SKM-1 (cell line): ENCODE results near the gene NUP188.

Source experiments
- DNase-seq: peaks from one replicate; lab custom pipeline; 2025; ENCODE audit not compliant: unreplicated experiment; lab: John Stamatoyannopoulos, UW

NUP188 gene

DNA sequence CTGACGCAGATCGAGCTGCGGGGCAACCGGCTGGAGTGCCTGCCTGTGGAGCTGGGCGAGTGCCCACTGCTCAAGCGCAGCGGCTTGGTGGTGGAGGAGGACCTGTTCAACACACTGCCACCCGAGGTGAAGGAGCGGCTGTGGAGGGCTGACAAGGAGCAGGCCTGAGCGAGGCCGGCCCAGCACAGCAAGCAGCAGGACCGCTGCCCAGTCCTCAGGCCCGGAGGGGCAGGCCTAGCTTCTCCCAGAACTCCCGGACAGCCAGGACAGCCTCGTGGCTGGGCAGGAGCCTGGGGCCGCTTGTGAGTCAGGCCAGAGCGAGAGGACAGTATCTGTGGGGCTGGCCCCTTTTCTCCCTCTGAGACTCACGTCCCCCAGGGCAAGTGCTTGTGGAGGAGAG, 31.3 kb upstream of the NUP188 start:
- DNase-seq, result no peak

DNA sequence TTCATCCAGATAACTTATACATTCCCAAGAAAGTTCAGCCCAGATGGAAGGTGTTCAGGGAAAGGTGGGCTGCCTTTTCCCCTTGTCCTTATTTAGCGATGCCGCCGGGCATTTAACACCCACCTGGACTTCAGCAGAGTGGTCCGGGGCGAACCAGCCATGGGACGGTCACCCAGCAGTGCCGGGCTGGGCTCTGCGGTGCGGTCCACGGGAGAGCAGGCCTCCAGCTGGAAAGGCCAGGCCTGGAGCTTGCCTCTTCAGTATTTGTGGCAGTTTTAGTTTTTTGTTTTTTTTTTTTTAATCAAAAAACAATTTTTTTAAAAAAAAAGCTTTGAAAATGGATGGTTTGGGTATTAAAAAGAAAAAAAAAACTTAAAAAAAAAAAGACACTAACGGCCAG, 30.8 kb upstream of the NUP188 start:
- no peak for DNase-seq

DNA sequence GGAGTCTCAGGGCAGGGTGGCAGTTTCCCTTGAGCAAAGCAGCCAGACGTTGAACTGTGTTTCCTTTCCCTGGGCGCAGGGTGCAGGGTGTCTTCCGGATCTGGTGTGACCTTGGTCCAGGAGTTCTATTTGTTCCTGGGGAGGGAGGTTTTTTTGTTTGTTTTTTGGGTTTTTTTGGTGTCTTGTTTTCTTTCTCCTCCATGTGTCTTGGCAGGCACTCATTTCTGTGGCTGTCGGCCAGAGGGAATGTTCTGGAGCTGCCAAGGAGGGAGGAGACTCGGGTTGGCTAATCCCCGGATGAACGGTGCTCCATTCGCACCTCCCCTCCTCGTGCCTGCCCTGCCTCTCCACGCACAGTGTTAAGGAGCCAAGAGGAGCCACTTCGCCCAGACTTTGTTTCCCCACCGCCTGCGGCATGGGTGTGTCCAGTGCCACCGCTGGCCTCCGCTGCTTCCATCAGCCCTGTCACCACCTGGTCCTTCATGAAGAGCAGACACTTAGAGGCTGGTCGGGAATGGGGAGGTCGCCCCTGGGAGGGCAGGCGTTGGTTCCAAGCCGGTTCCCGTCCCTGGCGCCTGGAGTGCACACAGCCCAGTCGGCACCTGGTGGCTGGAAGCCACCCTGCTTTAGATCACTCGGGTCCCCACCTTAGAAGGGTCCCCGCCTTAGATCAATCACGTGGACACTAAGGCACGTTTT, 30.2 kb upstream of the NUP188 start:
- no peak for DNase-seq

DNA sequence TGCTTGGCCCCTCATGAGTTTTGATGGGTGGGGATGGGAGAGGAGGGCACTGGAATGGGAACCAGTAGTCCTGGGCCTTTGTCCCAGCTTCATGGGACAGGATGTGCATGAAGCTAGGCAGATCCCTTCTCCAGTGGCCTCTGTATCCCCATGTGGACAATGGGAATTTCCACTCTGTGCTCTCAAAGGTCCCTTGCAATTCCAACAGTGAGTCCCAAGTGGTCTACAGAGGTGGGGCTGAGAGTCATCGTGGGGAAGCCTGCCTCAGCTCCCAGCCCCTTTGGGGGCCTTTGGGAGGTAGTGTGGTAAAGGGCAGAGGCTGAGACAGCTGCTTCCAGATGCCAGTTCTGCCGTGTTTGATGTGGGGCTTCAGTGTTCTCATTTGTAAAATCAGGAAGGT, 28.6 kb upstream of the NUP188 start:
- no peak for DNase-seq

DNA sequence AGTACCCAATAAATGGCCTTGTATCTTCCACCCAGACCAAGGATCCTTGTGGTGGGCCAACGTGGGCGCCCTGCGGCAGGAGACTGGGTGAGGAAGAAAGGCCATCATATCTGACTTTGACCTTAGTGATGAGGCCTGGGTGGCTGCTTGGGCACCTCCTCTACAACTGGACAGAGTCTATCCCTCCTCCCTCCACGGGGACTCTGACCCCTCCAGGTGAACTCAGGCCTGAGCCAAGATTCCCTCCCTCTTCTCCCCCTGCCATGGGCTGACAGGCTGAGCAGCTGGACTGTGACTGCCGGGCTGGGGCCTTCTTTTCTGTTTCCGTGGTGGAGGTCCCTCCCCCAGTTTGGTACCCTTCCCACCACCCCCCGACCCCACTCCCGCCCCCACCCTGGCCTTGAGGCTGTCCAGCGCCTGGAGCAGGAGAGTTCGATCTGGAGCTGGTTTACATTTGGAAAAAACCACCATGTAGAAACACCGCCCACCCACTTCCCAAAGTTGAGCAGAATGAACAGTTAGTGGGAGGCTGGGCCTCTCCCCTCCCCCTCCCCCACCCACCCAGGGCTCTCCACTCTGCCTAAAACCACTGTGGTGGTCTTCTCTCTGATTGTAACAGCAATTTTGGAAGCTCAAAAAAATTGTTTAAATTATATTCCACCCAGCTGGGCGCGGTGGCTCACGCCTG, 28.0 kb upstream of the NUP188 start:
- DNase-seq, result no peak

DNA sequence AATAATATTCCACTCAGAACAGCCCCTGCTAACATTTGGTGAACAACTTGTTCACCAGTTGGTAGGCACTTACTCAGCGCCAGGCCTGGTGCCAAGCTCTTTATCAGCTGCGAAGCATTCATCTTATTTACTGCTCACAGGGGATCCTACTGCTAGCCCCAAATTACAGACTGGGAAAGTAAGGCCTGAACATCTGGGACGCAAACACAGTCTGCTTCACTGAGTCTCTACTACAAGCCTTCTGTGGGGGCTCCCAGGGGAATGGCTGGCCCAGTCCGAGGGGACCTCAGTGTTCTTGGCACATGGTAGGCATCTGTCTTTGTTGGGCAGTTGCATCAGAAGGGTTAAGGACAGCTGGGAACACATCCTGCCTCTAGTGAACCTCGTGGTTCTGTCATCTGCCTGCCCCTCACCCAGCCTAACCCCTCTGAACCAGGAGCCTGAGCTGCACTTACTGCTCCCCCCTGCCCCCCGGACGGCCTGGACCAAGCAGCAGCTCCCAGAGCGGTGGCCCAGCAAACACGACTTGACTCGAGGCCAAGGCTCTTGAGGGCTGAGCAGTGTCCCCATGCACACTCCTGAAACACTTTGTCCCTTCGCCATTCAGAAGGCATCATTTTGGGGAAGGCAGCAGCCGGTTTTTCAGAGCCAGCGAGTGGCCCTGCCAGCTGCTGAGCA, 27.0 kb upstream of the NUP188 start, which contains the start of gene PHYHD1:
PHYHD1 (plus strand) TSS at position 602 of the 678 bp plus-strand sequence. CDS start 1,342 bp downstream, outside the sequence.
- no peak for DNase-seq

DNA sequence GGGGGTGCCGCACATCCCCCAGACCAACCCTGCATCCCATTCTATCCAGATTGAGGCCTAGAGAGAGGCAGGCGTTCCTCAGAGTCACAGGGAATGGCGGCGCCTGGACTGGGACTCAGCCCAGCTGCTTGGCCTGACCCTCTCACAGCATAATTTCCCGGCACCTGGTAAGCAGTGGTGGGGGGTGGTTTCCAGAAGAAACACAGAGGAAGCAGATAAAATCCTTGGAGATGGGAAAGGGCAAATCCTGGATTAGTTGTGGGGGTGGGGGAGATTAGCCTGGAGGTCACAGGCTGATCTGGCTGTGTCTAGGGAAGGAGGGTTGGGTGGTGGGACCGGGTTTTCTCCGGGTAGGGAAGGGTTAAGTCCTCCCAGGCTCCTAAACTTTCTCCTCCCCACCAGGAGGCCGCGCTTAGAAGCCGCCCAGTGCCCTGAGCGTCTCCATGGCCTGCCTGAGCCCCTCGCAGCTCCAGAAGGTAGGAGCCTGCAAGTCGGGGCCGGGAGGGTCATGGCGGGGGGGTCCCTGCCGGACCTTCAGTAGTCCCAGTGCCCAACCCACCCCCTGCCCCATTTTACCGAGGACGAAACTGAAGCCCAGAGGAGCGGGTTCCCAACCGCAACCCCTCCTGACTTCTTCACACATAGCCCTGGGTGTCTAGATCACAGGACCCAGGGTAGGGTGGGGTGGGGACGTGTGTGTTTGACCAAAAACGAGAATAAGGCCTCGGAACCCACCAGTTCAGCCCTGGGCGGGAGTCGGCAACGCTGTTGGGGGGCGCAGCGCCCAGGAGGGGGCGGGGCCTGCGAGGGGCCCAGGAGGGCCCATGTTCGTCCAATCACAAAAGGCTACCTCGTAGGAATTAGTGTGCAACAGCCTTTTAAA, 25.4 kb upstream of the NUP188 start:
- no peak for DNase-seq

DNA sequence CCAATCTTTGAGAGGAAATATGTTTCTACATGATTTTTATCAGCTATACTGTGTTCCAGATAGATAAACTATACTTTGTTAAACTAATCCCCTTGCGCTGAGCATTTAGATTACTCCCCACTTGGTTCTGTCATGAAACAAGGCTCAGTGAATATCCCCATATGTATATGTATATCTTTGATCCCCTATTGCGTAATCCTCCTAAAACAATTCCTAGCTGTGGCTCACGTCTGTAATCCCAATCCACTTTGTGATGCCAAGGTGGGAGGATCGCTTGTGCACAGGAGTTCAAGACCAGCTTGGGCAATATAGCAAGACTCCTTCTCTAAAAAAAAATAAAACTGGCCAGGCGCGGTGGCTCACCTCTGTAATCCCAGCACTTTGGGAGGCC, 24.0 kb upstream of the NUP188 start:
- no peak for DNase-seq

DNA sequence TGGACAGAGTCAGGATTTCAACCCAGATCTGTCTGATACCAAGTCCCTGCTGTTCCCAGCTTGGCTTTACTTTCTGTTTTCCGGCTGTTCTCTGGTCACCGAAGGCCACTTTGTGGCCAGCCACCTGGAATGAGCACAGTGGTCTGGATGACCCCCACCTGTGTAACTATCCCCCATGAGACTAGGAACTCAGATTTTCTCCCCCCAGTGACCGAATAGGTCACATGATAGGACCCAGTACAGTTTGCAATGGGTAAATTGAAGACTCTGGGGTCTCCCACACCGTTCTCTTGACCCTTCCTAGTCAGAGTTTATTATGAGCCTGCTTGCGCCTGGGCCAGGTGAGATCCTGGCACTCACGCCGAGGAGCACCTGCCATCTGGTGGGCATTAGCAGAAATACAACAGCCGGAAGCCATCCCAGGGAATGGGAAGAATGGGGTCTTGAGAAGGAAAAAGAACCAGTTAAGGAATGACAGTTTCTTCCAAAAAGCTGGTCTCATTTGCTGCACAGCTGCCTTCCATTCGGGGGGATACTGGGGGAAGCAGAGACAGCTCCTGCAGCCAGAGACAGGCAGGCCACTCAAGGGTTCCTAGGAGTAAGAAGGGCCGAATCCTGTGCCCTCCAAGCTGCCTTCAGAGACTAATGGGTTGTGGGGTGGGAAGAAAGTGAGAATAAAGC, 19.6 kb upstream of the NUP188 start:
- no peak for DNase-seq

DNA sequence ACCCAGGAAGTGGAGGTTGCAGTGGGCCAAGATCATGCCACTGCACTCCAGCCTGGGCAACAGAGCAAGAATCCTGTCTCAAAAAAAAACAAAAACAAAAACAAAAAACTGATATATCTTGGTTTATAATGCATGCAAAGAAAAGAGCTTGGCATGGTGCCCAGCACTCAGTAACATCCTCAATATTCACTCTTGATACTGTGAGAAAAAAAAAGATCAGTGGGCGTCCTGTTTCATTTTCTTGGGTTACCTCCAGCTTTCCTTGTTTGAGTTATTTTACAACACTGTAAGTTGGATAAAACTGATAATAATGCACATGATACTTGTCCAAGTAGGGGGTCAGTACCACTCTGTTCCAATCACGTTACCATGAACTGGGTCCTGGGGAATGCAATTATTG, 18.9 kb upstream of the NUP188 start:
- DNase-seq, result no peak

DNA sequence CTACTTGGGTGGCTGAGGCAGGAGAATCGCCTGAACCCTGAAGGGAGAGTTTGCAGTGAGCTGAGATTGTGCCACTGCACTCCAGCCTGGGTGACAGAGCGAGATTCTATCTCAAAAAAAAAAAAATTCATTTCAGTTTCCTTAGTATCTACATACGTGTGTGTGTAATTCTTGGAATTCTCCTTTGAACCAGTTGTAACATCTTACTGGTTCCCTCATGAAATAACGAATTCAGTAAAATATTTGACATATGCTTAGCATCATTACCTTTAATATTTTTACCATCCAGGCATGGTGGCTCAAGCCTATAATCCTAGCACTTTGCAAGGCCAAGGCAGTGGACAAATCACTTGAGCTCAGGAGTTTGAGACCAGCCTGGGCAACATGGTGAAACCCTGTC, 17.9 kb upstream of the NUP188 start:
- DNase-seq, result no peak

DNA sequence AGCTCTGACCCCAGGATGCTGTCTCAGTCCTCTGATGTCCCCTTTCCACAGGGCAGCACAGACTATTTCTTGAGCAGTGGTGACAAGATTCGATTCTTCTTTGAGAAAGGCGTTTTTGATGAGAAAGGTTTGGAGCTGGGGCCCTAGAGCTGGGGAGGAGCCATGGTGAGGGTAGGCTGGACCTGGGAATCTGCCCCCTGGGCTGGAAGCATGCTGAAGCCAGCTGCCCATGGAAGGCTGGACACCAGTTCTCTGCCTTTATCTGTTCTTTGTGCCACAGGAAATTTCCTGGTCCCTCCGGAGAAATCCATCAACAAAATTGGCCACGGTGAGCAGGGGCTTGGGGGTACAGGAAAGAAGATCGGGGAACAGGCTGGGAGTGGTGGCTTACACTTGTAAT, 13.8 kb upstream of the NUP188 start:
- DNase-seq, result no peak

DNA sequence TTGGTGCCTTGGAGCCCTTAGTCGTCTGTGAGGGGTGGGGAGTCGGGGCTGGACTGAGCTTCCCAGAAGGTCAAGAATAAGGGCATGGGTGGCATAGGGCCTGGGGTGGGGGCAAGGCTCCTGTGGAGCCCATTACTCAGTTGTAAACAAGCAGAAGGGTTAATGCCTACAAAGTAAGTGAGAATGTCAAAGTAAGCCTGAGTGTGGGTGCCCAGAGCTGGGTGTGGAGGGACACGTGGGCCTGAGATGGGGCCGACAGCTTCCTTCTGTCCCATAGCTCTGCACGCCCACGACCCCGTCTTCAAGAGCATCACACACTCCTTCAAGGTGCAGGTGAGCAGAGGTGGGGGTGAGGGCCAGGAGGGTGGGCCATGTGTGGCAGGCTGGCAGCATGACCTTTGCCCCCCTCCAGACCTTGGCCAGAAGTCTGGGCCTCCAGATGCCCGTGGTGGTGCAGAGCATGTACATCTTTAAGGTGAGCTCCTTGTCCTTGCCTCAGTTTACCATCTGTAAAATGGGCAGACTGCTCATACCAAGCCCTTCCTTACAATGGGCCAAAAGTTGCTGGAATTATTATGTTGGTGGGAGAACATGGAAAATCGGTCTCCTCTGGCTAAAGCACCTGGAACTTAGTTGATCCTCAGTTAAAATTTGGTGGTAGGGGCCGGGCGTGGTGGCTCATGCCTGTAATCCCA, 11.2 kb upstream of the NUP188 start:
- no peak for DNase-seq

DNA sequence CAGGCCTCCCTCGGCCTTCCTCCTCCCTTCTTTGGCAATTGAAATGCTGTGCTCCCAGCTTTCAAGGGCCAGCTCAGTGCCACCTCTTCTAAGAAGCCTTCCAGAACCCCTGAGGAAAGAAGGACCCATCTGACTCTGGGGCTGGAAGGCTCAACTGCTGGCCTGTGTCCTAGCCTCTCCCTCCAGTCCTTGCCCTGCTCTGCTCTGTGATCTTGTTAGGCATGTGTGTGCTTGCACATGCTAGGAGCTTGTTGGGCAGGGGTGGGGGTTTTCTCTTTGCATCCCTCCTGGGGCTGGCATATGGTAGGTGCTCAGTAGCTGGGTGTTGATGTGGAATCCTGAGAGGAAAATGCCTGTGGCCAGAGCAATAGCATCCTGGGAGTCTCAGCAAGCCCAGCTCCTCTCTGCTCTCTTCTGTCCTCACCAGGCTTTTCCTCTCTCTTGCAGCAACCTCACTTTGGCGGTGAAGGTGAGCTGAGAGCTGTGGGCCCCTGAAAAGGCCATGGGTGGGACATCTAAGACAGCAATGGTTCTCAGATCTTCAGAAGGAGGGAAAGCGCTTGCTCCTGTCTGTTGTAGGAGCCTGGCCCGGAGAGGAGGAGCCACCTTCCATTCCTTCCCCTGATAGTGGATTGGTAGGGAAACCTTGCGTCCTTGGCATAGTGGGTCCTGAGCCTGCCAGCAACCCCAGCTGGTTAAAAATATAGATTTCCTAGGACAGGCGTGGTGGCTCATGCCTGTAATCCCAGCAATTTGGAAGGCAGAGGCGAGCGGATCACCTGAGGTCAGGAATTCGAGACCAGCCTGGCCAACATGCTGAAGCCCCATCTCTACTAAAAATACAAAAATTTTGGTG, 10.0 kb upstream of the NUP188 start:
- no peak for DNase-seq

DNA sequence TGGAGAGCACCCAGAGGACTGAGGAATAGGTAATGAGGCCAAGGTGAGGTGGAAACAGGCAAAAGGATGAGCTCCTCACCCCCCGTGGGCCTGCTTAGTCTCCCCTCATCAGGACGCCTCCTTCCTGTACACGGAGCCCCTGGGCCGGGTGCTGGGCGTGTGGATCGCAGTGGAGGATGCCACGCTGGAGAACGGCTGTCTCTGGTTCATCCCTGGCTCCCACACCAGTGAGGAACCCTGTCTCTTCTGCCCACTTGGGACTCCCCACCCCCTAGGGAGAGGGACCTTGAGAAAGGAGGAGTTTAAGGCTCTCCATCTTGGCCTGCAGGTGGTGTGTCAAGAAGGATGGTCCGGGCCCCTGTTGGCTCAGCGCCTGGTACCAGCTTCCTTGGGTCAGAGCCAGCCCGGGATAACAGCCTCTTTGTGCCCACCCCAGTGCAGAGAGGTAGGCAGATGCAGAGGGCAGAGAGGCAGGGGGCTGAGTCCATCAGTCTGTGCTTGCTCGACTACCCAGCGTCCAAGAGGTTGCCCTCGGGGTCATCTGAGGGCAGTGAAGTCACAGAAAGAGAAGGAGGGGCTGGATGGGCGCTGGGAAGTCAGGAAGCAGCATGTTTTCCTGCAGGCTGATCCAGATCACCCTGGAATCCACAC, 7.1 kb upstream of the NUP188 start:
- no peak for DNase-seq

DNA sequence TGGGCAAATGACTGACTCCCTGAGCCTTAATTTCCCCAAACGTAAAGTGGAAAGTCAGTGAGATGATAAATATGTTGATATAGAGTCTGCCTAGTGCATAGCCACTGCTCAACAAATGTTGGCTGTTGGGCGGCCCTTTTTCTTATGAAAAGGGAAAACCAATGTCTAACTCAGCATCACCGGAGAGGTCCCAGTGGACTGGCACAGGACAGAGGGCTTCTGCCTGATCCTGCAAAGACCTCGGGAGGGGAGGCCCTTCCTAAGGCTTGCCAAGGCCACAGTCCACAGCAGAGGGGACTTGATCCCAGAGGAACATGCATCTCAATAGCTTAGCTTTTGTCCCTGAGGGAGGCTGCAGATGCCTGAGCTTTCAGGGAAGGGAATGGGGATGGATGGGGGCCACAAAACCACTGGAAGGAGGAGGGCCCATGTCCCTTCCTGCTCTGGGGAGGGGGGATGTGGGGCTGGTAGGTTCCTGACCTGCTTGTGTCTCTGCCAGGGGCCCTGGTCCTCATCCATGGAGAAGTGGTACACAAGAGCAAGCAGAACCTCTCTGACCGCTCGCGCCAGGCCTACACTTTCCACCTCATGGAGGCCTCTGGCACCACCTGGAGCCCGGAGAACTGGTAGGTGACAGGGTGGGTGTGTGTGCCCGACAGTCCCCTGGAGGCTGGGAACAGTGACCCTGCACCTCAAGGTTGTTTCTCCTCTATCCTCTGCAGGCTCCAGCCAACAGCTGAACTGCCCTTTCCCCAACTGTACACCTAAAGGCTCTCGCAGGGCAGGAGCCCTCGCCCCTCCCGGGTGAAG, 6.3 kb upstream of the NUP188 start:
- no peak for DNase-seq

DNA sequence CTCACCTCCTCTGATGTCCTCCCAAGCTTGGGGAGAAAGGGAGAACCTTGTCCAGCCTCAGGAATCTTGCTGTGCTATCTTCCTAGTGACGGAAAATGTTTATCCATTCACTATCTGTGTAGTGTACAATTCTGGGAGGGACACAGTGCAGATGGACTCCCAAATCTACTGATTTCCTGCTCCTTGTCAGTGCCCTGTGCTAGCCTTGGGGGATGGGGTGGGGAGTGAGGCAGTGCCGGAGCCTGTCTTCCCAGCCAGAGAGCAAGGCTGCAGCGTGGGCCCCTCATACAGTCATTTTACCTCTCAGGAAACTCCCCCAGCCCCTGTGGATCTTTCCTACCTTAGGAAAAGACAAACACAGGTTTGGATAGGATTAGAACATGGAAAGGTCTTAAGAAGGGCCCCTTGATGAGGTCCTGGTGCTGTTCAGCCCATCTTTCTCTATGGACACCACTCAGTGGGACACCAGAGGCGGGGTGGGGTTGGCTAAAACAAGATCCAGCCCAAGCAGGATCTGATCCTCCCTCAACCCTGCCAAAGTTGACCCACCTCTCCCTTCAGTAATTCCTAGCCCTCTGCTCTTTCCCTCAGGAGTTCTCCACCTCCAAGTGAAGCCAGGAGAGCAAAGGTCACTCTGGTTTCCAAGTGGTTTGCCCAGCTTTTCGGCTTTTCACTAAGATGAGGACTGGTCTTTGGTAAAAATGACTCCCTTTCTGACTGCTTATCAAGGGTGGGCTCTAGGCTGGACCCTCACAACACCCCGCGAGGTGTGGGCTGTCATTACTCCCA, 3.5 kb upstream of the NUP188 start:
- no peak for DNase-seq
